ENCODE data around the gene CDK10.

DNA sequence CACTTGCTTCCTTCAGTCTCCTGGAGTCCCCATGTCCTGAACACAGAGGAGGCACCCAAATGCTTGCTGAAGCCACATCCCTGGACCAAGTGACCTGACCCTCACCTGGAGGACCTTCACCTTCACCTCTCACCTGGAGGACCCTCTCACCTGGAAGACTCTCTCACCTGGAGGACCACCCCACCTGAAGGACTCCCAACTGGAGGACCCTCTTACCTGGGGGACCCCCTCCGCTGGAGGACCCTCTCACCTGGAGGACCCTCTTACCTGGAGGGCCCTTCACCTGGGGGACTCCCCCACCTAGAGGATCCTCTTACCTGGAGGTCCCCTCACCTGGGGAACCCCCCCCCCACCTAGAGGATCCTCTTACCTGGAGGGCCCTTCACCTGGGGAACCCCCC is 573 bp upstream of the CDK10 start:
- TF ChIP-seq, protein P1, sequence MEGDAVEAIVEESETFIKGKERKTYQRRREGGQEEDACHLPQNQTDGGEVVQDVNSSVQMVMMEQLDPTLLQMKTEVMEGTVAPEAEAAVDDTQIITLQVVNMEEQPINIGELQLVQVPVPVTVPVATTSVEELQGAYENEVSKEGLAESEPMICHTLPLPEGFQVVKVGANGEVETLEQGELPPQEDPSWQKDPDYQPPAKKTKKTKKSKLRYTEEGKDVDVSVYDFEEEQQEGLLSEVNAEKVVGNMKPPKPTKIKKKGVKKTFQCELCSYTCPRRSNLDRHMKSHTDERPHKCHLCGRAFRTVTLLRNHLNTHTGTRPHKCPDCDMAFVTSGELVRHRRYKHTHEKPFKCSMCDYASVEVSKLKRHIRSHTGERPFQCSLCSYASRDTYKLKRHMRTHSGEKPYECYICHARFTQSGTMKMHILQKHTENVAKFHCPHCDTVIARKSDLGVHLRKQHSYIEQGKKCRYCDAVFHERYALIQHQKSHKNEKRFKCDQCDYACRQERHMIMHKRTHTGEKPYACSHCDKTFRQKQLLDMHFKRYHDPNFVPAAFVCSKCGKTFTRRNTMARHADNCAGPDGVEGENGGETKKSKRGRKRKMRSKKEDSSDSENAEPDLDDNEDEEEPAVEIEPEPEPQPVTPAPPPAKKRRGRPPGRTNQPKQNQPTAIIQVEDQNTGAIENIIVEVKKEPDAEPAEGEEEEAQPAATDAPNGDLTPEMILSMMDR (IDR thresholded peaks at IDR 0.05; ENCODE audit: low read depth, low read length): no peak
- TF ChIP-seq EZH2phosphoT487 (IDR thresholded peaks at IDR 0.05; ENCODE audit: low read depth): no peak

Measured in OCI-LY3 (cell line).